Measurements from ENCODE around the gene LOXL1. TPM values are rescaled to one million over a fixed set of nuclear protein-coding genes. Genes with fewer than 3 reads are reported as not detected.
"Not testable (repeated sequence)": the region's sequence is repeated elsewhere in the genome, so short reads cannot be mapped to it uniquely, and the experiment has no call there.

Gene LOXL1
- total RNA-seq, 1 donor from 2014 or later, result 0.13 TPM

DNA sequence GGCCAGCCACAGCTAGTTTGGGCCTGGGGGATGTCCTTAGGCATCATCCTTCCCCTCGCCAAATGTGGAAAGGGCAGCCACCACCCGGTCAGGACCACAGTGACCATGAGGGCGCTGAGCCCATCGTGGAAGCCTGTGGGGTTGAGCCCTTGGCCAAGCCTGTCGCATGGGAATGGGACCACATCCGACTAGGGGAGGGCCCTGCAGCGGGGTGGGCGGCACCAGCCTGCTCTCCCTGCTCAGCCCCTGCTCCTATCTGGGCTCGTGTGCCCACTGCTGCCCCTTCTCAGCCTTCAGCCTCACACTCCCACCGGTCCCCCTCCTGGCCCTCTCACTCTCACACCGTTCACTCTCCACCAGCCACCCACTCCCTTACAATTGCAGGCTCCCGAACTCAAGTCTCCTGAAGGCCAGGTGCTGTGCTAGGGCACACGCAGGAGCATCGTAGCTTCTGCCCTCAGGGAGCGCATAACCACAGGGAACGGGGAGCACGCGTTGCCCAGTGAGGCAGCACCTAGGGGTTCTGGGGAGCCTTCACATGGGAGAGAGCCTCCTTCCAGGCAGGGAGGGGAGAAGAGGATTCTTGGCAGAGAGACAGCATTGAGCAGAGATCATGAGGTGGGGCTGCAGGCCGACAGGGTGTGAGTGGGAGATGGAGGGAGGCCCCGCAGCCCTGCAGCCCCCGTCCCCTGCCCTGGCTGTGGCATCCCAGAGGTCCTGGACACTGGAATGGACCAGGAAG, 26.1 kb downstream of the LOXL1 start:
- no peak for DNase-seq (ENCODE audit: low read depth in 2 of 2)

DNA sequence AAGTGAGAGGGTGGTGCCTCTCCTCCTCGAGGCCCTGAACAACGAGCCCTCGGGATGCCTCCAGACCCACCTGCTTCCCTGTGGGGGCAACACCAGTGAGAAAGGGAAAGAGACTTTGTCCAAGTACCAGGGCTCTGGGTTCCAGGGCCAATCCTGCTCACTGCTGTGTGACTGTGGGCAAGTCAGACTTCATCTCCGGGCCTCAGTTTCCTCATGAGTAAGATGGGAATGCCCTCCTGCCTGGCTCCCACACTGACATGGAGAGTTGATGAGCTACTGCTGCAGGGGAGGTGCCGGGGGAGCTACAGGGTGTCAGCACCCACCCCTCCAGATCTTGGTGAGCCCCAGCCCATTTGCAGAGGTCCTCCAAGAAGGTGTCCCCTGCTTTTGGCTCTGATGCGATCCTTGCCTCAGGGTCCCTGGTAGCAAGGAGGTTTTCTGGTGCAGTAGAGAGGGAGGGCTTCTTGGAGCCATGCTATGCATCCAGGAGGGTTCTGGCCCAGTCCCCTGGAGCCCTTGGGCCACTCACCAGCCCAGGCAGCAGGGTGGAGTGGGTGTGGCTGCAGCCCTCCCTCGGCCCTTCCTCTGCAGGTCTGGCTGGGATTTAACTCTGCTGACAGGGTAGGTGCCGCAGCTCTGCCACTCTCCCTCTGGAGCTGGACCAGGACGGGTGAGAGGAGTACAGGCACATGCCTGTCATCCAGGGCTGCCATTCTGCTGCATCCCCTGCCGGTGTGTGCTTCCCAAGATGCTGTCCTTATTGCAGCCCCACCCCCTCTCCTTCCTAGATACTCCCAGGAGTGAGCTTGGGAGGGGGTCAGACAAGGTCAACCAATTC, 26.9 kb downstream of the LOXL1 start:
- DNase-seq (ENCODE audit: low read depth in 2 of 2), result no peak

DNA sequence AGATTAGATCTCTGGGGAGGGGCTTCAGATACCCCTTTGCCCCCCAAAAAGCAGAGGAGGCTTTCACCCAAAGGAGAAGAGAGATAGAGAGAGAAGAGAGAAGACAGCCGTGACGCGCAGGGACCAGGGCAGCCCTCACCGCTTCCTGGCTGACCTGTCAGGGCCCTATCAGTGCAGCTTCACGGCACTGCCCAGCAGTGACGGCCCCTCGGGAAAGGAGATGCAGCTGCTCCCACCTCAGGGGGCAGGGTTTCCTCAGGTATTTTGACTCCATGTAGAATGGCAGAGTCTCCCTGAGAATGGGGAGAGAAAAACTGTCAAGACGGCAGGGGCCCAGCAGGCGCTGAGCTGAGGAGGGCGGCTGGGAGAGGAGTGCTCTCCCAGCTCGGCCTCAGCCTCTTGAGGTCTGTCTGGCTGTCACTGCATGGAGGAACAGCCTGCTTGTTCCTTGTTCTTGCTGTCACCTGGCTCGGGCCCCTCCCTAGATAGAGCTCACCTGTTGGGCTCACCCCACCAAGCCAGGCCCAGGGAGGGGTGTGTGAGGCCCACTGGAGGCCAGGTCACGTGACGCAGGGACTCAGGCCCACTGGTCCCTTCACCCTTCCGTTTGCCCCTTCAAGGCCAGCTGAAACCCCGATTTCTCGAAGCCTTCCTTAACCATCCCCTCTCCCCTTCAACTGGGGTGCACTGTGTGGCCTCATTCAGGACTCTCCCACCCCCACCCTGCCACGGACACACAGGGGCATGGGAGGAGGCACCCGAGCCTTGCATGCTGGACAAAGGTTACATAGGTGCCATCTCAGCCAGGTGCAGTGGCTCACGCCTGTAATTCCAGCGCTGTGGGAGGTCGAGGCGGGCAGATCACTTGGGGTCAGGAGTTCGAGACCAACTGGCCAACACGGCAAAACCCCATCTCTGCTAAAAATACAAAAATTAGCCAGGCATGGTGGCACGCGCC, 28.2 kb downstream of the LOXL1 start:
- DNase-seq (ENCODE audit: low read depth in 2 of 2), result no peak

DNA sequence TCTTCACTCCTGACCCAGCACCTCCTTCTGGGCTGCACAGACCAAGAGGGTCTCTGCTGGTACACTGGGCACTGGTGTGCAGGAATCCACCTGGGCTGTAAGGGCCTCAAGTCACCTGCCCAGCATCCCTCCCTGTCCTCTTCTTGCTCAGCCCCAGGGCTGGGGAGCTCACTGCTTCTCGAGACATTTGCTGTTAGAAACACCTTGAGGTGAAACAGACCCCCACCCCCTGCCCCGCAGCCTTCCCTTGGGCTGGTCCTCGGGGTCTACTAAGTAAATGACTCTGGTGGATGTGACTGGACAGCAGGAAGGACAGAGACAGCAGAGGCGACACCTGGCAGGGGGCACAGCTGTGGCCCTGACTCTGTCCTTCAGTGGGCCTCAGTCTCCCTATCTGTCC, 29.1 kb downstream of the LOXL1 start:
- DNase-seq (ENCODE audit: low read depth in 2 of 2), result no peak

DNA sequence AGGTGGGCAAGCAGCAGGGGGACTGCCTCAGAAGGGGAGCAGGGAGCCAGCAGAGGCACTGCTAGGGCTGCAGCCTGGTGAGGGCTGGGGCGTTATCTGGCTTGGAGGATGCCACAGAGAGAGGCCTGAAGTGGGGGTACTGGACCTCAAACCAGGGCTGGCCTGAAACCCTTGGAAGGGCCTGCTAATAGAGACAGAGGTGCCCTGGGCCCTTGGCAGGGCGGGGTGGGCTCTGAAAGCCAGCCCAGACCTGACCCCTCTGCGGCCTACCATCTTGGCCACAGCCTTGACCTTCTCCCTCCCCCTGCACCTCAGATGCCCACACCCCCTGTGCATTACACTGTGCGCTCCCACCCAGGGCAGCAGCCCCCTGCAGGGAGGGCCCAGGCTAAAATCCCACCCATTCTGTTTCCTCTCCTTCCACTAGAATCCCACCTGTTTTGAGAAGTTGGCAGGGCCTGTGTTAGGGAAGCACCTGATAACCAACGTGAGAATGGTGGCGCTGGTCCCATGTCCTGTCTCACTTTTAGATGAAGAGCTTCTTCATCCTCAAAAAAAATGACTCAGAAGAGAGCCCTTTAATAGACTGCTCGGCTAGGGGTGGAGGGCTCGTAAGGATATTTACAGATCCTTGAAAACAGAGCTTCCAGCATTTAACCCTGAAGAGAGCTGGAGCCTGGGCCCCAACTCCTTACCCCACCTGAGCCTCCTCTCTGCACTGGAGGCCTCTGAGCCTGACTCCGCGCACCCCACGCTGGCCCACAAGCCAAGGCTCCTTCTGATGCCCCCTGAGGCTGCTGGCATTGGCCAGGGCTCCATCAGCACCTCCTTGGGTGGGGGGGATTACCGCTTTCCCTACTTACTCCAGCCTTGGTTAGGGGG, 29.8 kb downstream of the LOXL1 start:
- DNase-seq (ENCODE audit: low read depth in 2 of 2), result no peak

DNA sequence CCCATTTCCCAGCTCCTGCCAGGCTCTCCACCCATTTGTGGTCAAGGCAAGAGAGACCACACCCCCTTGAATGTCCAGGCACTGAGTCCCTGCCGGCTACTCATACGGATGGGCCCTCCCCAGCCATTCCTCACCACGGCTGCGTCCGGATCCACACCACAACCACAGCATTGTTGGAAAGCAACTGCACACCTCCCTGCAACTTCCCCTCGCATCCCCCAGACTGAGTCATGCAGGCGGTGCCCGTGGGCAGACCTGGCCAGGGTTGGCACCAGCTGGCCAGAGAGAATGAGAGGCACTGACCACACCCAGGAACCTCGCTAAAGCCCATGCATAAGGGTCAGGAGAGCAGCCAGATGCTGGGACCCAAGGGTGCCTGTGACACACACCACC, 30.5 kb downstream of the LOXL1 start:
- peak; percentile 32 to 87 for DNase-seq (ENCODE audit: low read depth in 2 of 2)

DNA sequence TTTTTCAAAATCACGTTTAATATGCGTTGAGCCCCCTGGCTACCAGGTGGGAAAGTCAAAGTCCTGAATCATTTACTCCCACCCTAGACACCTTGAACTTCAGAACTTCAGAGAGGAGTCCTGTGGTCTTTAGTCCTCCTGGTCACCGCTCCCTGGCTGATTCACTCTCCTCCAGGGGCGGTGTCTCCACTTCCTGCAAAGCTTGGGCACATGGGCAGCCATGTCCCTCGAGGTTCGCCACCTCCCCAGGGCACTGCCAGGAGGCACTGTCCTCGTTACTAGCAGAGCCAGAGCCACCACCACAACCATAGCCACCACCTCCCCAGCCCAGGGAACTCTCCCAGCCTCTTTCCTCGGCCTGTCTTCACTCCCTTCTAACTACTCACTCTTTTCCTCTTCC, 31.0 kb downstream of the LOXL1 start:
- DNase-seq (ENCODE audit: low read depth in 2 of 2), result no peak

DNA sequence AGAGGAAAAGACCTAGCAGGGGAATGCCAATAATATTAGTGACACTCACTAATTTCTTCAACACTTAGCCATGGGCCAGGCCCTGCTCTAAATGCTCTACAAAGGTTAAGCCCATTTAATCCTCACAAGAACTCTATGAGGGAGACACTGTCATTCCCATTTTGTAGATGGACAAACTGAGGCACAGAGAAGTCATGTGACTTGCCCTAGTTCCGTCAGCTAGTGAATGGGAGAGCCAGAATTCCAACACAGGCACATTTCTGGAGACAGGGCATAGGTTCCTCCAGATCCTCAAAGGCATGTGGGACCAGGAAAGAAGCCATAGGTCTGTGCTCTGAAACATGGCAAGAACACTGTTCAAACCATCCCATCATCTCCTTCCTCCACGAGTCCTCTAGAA, 31.5 kb downstream of the LOXL1 start:
- DNase-seq (ENCODE audit: low read depth in 2 of 2), result no peak

DNA sequence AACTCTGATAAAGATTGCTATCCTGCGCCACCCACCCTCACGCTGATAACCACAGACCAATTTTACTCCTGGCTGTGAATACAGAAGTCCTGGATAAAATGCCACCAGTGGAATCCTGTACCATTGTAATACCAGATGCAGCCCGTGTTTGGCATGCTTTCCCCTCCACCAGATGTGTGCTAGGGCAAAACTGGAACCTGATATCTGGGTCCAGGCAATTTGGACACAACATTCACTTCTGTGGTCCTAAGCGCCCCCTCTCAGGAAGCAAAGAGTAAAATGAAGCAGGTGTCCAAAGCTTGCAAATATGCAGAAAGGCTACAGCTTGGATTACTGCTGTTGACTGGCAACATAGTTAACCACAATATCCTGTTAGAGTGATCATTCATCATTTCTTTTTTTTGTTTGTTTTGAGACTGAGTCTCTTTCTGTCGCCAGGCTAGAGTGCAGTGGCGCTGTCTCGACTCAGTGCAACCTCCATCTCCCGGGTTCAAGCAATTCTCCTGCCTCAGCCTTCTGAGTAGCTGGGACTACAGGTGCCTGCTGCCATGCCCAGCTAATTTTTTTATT, 32.8 kb downstream of the LOXL1 start:
- DNase-seq (ENCODE audit: low read depth in 2 of 2), result no peak

DNA sequence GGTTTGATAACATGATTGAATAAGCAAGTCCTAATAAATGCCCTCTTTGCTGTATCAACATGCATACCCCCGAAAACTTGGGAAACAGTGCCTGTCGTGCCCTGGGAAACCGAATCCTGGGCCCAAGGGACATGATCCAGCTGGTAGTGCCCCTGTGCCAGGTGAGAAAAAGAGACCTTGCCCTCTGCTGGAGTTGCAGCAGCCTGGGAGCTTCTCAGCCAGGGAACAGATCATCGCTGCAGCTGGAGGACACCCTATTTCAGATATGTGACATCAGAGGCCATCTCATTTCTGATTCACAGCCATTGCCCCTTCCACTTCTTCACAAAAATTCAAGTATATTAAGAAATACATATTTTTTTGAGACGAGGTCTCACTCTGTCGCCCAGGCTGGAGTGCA, 33.5 kb downstream of the LOXL1 start:
- no peak for DNase-seq (ENCODE audit: low read depth in 2 of 2)

DNA sequence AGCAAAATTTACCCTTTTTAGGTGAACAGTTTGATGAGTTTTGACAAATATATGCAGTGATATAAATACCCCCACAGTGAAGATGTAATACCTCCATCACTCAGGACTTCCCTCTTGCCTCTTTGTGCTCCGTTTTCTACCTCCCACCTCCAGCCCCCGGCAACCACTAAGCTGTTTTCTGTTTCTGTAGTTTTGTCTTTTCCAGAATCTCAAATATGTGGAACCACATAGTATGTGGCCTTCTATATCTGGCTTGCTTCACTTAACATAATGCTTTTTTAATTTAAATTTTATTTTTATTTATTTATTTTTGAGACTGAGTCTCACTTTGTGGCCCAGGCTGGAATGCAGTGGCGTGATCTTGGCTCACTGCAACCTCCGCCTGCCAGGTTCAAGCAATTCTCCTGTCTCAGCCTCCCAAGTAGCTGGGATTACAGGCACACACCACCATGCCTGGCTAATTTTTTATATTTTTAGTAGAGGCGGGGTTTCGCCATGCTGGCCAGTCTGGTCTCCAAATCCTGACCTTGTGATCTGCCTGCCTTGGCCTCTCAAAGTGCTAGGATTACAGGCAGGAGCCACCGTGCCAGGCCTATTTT, 34.3 kb downstream of the LOXL1 start:
- DNase-seq (ENCODE audit: low read depth in 2 of 2), result not testable (repeated sequence)

DNA sequence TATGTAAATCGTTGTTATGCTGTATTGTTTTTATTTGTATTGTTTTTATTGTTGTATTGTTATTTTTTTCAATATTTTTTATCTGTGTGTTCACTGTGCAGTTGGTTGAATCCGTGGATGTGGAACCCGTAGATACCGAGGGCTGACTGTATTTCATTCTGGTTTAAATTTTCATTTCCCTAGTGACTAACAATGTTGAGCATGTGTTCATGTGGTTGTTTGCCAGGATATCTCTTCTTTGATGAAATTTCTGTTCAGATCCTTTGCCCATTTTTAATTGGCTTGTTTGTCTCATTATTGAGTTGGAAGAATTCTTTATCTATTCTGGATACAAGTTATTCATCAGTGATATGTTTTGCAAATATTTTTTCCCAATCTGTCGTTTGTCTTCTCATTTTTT, 36.2 kb downstream of the LOXL1 start:
- no peak for DNase-seq (ENCODE audit: low read depth in 2 of 2)

DNA sequence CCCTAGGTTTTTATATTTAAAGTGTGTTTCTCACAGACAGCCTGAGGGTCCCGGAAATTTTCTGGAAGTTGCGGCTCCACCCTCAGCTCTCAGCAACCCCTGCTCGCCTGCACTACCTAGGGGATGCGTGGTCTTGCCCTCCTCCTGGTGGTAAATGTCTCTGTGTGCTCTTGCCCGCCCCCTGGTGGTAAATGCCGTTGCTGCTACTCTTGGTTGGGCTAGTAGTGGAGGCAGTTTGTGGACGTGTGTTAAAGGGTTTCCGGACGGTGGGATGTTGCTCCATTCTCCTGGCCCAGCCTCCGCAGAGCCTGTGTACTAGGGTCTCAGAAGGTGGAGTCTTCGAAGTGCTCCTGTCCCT, 38.5 kb downstream of the LOXL1 start:
- peak; percentile 45 to 79 for DNase-seq (ENCODE audit: low read depth in 2 of 2)

DNA sequence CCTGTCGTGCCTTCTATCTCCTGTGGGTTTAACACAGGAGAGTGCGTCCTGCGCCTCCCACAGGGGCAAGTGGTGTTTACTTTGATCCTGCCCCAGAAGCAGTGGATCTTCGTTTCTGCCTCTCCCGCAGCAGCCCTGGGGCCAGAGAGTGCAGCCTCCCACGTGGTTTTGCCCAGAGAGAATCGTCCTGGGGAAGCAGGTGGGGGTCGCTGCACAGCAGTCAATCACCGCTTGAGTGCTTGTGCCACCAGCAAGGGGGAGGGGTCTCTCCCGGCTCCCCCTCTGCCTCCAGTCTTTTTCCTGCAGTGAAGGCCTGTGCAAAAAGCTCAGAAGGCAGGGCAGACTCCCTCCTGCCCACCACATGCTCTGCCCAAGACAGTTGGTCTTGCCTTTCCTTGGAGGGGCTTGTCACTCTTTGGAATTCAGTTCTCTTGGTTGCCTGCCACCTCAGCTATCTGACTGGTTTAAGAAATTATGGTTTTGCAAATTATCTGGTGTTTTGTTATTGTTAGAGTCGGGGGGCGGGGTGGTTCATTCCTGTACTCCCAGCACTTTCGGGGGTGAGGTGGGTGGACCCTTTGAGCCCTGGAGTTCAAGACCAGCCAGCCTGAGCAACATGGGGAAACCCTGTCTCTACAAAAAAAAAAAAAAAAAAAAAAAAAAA, 39.0 kb downstream of the LOXL1 start:
- no peak for DNase-seq (ENCODE audit: low read depth in 2 of 2)

DNA sequence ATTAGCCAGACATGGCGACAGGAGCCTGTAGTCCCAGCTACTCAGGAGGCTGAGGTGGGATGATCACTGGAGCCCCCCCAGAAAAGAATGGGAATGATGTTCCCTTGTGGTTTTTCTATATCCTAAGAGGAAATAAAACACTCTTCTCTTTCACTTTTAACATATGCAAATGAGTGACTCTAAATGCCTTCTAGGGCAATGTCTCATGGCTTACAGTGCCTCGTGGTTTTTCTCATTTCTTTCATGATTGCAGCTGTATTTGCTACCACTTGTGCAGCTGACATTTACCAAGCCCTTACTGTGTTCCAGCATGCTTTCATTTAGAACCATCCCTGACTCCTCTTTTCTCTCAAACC, 39.5 kb downstream of the LOXL1 start:
- no peak for DNase-seq (ENCODE audit: low read depth in 2 of 2)

DNA sequence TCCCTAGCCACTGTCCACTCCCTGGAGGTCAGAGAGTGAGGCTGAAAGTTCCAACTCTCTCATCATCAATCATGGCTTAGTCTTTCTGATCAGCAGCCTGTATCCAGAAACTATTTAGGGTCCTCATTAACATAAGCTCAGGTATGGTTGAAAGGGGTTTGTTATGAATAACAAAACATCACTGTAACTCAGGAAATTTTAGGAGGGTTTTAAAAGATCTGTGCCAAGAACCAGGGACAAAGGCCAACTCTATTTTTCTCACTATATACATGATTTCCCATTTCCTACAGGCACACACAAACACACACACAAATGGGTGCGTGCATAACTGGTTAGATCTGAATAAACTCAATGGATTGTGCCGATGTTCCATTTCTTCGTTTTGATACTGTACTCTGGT, 42.2 kb downstream of the LOXL1 start:
- DNase-seq (ENCODE audit: low read depth in 2 of 2), result no peak

DNA sequence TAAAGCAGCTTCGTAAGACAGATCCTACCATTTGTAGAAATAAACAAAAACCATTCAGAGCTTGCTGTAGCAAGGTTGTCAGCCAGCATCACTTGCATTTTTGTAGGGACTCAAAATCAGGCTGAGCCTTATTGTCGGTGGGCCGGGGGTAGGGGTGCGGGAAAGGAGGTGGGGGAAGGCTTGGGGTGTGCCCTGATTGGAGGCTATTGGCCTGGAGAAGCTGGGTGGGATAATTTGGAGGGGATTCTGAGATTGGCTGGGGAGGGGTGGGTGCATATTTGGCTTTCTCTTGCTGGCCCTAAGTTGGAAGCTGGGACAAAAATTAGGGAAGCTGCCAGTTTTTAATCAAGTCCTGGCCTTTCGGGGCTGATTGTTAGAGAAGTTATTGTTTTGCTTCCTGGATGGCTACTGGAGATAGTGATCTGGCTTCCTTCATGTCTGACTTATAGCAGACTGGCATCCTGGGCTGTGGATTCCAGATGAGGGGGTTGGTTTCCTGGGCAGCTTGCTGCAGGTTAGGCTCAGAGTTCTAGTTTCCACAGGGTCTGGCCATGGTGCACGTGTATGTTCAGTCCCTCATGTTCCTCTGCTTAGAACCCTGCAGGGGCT, 43.0 kb downstream of the LOXL1 start:
- no peak for DNase-seq (ENCODE audit: low read depth in 2 of 2)

DNA sequence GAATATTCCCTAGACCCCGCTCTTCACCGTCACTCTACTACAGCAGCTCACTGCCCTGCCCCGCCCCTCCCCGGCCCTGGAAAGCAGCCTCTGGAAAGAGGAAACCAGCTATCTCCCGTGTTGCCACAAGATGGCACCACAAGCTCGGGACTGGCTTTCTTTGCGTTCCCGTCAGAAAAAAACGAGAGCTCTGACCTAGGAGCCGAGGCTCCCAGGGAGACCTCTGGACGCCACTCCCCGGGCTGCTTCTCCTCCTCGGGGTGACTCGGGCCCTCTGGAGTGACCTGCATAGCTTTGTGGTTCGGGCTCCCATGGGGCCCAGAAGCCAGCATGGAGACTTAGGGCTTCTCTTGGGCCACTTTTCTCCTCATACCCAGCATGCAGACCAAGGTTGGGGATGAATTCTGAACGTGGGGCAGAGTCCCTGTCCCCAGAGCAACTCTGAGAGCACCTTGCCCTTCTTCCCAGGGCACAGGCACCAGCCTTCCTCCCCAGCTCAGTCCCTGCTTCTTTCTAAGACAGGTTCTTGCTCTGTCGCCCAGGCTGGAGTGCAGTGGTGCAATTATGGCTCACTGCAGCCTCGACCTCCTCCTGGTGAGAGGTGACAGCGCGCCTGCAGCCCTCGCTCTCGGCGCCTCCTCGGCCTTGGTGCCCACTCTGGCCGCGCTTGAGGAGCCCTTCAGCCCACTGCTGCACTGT, 46.9 kb downstream of the LOXL1 start:
- peak; percentile 72 to 81 for DNase-seq (ENCODE audit: low read depth in 2 of 2)
